HG03025 (cell line): ENCODE results near the gene FIS1.

Experiments
- ATAC-seq: cut with Tn5 transposase; IDR thresholded peaks from one replicate; pipeline ENCODE4 v1.9.1; 2021; ENCODE audit warnings: mild to moderate bottlenecking, moderate library complexity; ENCODE audit not compliant: unreplicated experiment, low FRiP score

Gene FIS1

GRCh38 chr7:101236292-101236835 is 8.5 kb downstream of the FIS1 start:
- no peak for ATAC-seq

- no peak for ATAC-seq
These were observed 9.4 kb downstream of the FIS1 start for GRCh38 chr7:101235522-101235921.

GRCh38 chr7:101235050-101235449 is 9.8 kb downstream of the FIS1 start:
- no peak for ATAC-seq

- ATAC-seq = no peak
These were observed 10.2 kb downstream of the FIS1 start for GRCh38 chr7:101234636-101235035.

- ATAC-seq = no peak
These were observed 10.9 kb downstream of the FIS1 start for GRCh38 chr7:101233907-101234547.

GRCh38 chr7:101232141-101232850 is 12.6 kb downstream of the FIS1 start:
- ATAC-seq = no peak

- no peak for ATAC-seq
These were observed 13.2 kb downstream of the FIS1 start for GRCh38 chr7:101231644-101232043.

GRCh38 chr7:101226721-101227120 is 18.2 kb downstream of the FIS1 start:
- no peak for ATAC-seq

- no peak for ATAC-seq
These were observed 19.2 kb downstream of the FIS1 start for GRCh38 chr7:101225650-101226049.

GRCh38 chr7:101223528-101223927 is 21.4 kb downstream of the FIS1 start:
- ATAC-seq = no peak

- ATAC-seq = no peak
These were observed 22.5 kb downstream of the FIS1 start for GRCh38 chr7:101222275-101222830.

- no peak for ATAC-seq
These were observed 24.6 kb downstream of the FIS1 start for GRCh38 chr7:101220295-101220694.

GRCh38 chr7:101218236-101219125 is 26.4 kb downstream of the FIS1 start:
- ATAC-seq = no peak

GRCh38 chr7:101217388-101218235 is 27.3 kb downstream of the FIS1 start, which contains the start of the genes PLOD3 and ZNHIT1:
Gene PLOD3, minus strand, starts transcription at chr7:101217581. Its CDS starts 307 bp downstream, at chr7:101217274.
Gene ZNHIT1, plus strand, starts transcription at chr7:101218165. Its CDS starts 31 bp downstream, at chr7:101218196.
- peak; percentile 69 for ATAC-seq

- ATAC-seq = peak; percentile 14
These were observed 28.0 kb downstream of the FIS1 start for GRCh38 chr7:101216860-101217387.

GRCh38 chr7:101216001-101216859 is 28.7 kb downstream of the FIS1 start:
- ATAC-seq = no peak

- ATAC-seq = no peak
These were observed 32.9 kb downstream of the FIS1 start for GRCh38 chr7:101212014-101212413.

GRCh38 chr7:101211501-101211900 is 33.4 kb downstream of the FIS1 start:
- no peak for ATAC-seq
